Tibial artery (tissue), 4 donors: ENCODE data around the gene SEC62.

Experiments
- DNase-seq, 2 donors: peaks; one replicate each; pipeline ENCODE4 v3.0.0-alpha.2; 2019
- H3K27ac ChIP-seq, 2 donors: fragments of 200-600 bp; sonication (generic) in 1 of 2; 1 replicate in 1 of 2; 2 replicates in 1 of 2; pipeline ENCODE4 v1.5.1; 2018 to 2019; ENCODE audit warnings: mild to moderate bottlenecking in 1 of 2
- H3K27me3 ChIP-seq, 2 donors: fragments of 200-600 bp; sonication (generic) in 1 of 2; one replicate each; pipeline versions ENCODE4 v1.5.1 to v1.6.0; 2016 to 2019
- H3K36me3 ChIP-seq, 3 donors: fragments of 200-600 bp; sonication (generic) in 2 of 3; one replicate each; pipeline ENCODE4 v1.5.1; 2016 to 2019; ENCODE audit warnings: mild to moderate bottlenecking in 2 of 3
- H3K4me1 ChIP-seq, 4 donors: fragments of 200-600 bp; sonication (generic) in 2 of 4; 1 replicate in 3 of 4; 2 replicates in 1 of 4; pipeline ENCODE4 v1.5.1; 2016 to 2019
- H3K4me3 ChIP-seq, 2 donors: fragments of 200-600 bp; sonication (generic) in 1 of 2; 1 replicate in 1 of 2; 2 replicates in 1 of 2; pipeline ENCODE4 v1.5.1; 2018 to 2019; ENCODE audit warnings: mild to moderate bottlenecking in 2 of 2
- H3K9me3 ChIP-seq, 3 donors: fragments of 200-600 bp; sonication (generic) in 1 of 3; one replicate each; pipeline ENCODE4 v1.5.1; 2016 to 2019
- CTCF ChIP-seq, 2 experiments: fragments of 200-600 bp in 1 of 2; fragments of 450-650 bp in 1 of 2; IDR thresholded peaks; one replicate each; pipeline ENCODE4 v1.5.1; 2017 to 2019; ENCODE audit warnings: antibody characterized with exemption in 2 of 2, mild to moderate bottlenecking in 1 of 2, moderate library complexity in 1 of 2
- intact Hi-C: fragments of 100-400 bp; cut with DNase I; formaldehyde crosslinking; loops from one replicate; pipeline ENCODE4 v1.15.0; 2023; ENCODE audit warnings: low total_unique reads

The SEC62 gene

GRCh38 chr3:169990431-169990830, 23.8 kb downstream of the SEC62 start:
- no peak for TF ChIP-seq CTCF (IDR thresholded peaks at IDR 0.05)
- H3K36me3 ChIP-seq = peaks cover 61 to 81% (median 68%) of the 10 kb centered on the region in 3 donors
- H3K4me1 ChIP-seq = no peaks in the 10 kb centered on the region
- intact Hi-C loops = no loop called here
- H3K27me3 ChIP-seq = no peaks in the 10 kb centered on the region
- H3K9me3 ChIP-seq = no peaks in the 10 kb centered on the region
- no peak overlapping the region for H3K27ac ChIP-seq
- DNase-seq = no peak
- H3K4me3 ChIP-seq = no peak overlapping the region

- DNase-seq = no peak
- peaks cover 52 to 82% (median 66%) of the 10 kb centered on the region in 3 donors for H3K36me3 ChIP-seq
- H3K27me3 ChIP-seq = no peaks in the 10 kb centered on the region
- intact Hi-C loops = no loop called here
- no peak overlapping the region for H3K27ac ChIP-seq
- no peak overlapping the region for H3K4me3 ChIP-seq
- TF ChIP-seq CTCF (IDR thresholded peaks at IDR 0.05) = no peak
- no peaks in the 10 kb centered on the region for H3K9me3 ChIP-seq
- H3K4me1 ChIP-seq = no peaks in the 10 kb centered on the region
These were observed 25.5 kb downstream of the SEC62 start for GRCh38 chr3:169992156-169992555.

GRCh38 chr3:169992781-169993180, 26.2 kb downstream of the SEC62 start:
- Histone ChIP-seq H3K36me3 (peaks cover 48 to 75% (median 62%) of the 10 kb centered on the region in 3 donors), H3K4me1 (no peaks in the 10 kb centered on the region), H3K4me3 (no peak overlapping the region), H3K27me3 (no peaks in the 10 kb centered on the region), H3K9me3 (no peaks in the 10 kb centered on the region), H3K27ac (no peak overlapping the region)
- no peak for TF ChIP-seq CTCF (IDR thresholded peaks at IDR 0.05)
- DNase-seq = no peak
- intact Hi-C loops = no loop called here

- H3K27ac ChIP-seq = no peak overlapping the region
- TF ChIP-seq CTCF (IDR thresholded peaks at IDR 0.05) = no peak
- no peaks in the 10 kb centered on the region for H3K4me1 ChIP-seq
- DNase-seq = no peak
- peaks cover 47 to 68% (median 57%) of the 10 kb centered on the region in 3 donors for H3K36me3 ChIP-seq
- no peaks in the 10 kb centered on the region for H3K9me3 ChIP-seq
- H3K27me3 ChIP-seq = no peaks in the 10 kb centered on the region
- intact Hi-C loops = no loop called here
- no peak overlapping the region for H3K4me3 ChIP-seq
These were observed 27.2 kb downstream of the SEC62 start for GRCh38 chr3:169993761-169994160.

GRCh38 chr3:169996063-169996462, 29.5 kb downstream of the SEC62 start:
- no peak for DNase-seq
- Histone ChIP-seq H3K9me3 (no peaks in the 10 kb centered on the region), H3K27ac (no peak overlapping the region), H3K27me3 (no peaks in the 10 kb centered on the region), H3K36me3 (peaks cover 37 to 56% (median 41%) of the 10 kb centered on the region in 3 donors), H3K4me3 (no peak overlapping the region), H3K4me1 (no peaks in the 10 kb centered on the region)
- intact Hi-C loops = no loop called here
- no peak for TF ChIP-seq CTCF (IDR thresholded peaks at IDR 0.05)

- intact Hi-C loops = no loop called here
- Histone ChIP-seq H3K36me3 (peaks cover 15 to 34% (median 31%) of the 10 kb centered on the region in 3 donors), H3K4me1 (no peaks in the 10 kb centered on the region), H3K27ac (no peak overlapping the region), H3K9me3 (no peaks in the 10 kb centered on the region), H3K4me3 (no peak overlapping the region), H3K27me3 (no peaks in the 10 kb centered on the region)
- TF ChIP-seq CTCF (IDR thresholded peaks at IDR 0.05) = no peak
- DNase-seq = no peak
These were observed 32.1 kb downstream of the SEC62 start for GRCh38 chr3:169998668-169999131.
